B cell (primary cell): ENCODE data around the gene STRBP. TPM values are rescaled to one million over a fixed set of nuclear protein-coding genes. Genes with fewer than 3 reads are reported as not detected.
"Not testable (repeated sequence)": the region's sequence is repeated elsewhere in the genome, so short reads cannot be mapped to it uniquely, and the experiment has no call there.

Source experiments
- ATAC-seq: fragments of 200-7000 bp; cut with Tn5 transposase; one replicate; pipeline ENCODE4 v1.10.0; 2021; ENCODE audit warnings: low read depth, mild to moderate bottlenecking, moderate number of reproducible peaks, moderate library complexity
- CTCF ChIA-PET: fragments of 350-600 bp; sonication (Branson Sonifier 250); formaldehyde crosslinking; loops from one replicate; lab custom pipeline; 2021; ENCODE audit warnings: antibody characterized with exemption, inconsistent platforms; lab: Charles Lee
- POLR2A ChIA-PET: fragments of 350-600 bp; sonication (Branson Sonifier 250); formaldehyde crosslinking; loops from one replicate; lab custom pipeline; 2021; ENCODE audit warnings: antibody characterized with exemption; lab: Charles Lee
- DNase-seq: peaks from one replicate; pipeline ENCODE4 v3.0.0; 2013
- H2AFZ ChIP-seq: 2 replicates; pipeline ENCODE4 v1.6.1; 2012; ENCODE audit warnings: mild to moderate bottlenecking, low read depth, low read length; ENCODE audit not compliant: insufficient read depth, poor library complexity, severe bottlenecking
- H3K27ac ChIP-seq, 2 donors: 1 replicate in 1 of 2; 2 replicates in 1 of 2; pipeline ENCODE4 v1.5.1; 2012 to 2013; ENCODE audit warnings: low read length in 2 of 2, mild to moderate bottlenecking in 2 of 2, moderate library complexity in 1 of 2
- H3K27me3 ChIP-seq, 4 experiments: fragments of 200-600 bp in 1 of 4; sonication (generic) in 1 of 4; replicated peaks in 1 of 4; 1 replicate in 2 of 4; 2 replicates in 2 of 4; pipeline versions ENCODE4 v1.6.1 to v1.7.0; 2013 to 2016; ENCODE audit warnings: low read length in 3 of 4, mild to moderate bottlenecking in 2 of 4, mixed read lengths in 1 of 4, moderate library complexity in 1 of 4; ENCODE audit not compliant: insufficient read depth in 4 of 4, control insufficient read depth in 3 of 4; ENCODE audit errors: control extremely low read depth in 1 of 4
- H3K36me3 ChIP-seq, 2 experiments: replicated peaks in 1 of 2; 1 replicate in 1 of 2; 2 replicates in 1 of 2; pipeline versions ENCODE4 v1.6.1 to v1.7.1; 2013; ENCODE audit warnings: low read length in 1 of 2; ENCODE audit not compliant: insufficient read depth in 2 of 2, control insufficient read depth in 1 of 2; ENCODE audit errors: control extremely low read depth in 1 of 2, extremely low read depth in 1 of 2
- H3K4me1 ChIP-seq, 2 donors: fragments of 200-600 bp in 1 of 2; sonication (generic) in 1 of 2; 1 replicate in 1 of 2; 2 replicates in 1 of 2; pipeline versions ENCODE4 v1.5.1 to v1.6.1; 2013 to 2017; ENCODE audit warnings: low read length in 2 of 2; ENCODE audit not compliant: control insufficient read depth in 2 of 2, insufficient read depth in 2 of 2
- H3K4me2 ChIP-seq: replicated peaks from 2 replicates; pipeline ENCODE3; 2012; ENCODE audit warnings: mild to moderate bottlenecking, low read depth, low read length; ENCODE audit not compliant: poor library complexity, severe bottlenecking
- H3K4me3 ChIP-seq, 5 experiments: fragments of 200-600 bp in 1 of 5; sonication (generic) in 1 of 5; 1 replicate in 3 of 5; 2 replicates in 2 of 5; pipeline versions ENCODE4 v1.5.1 to v1.7.0; 2011 to 2016; ENCODE audit warnings: low read length in 4 of 5, mild to moderate bottlenecking in 4 of 5, low read depth in 2 of 5, control low read depth in 1 of 5, moderate library complexity in 1 of 5; ENCODE audit not compliant: insufficient read depth in 1 of 5; ENCODE audit errors: control extremely low read depth in 1 of 5, extremely low read depth in 1 of 5
- H3K79me2 ChIP-seq: fragments of 200-600 bp; sonication (generic); one replicate; pipeline ENCODE4 v1.6.0; 2016; ENCODE audit warnings: low read length; ENCODE audit not compliant: control insufficient read depth, insufficient read depth
- H3K9ac ChIP-seq: fragments of 200-600 bp; sonication (generic); 2 replicates; pipeline ENCODE4 v1.6.1; 2017; ENCODE audit warnings: mild to moderate bottlenecking, low read length, moderate library complexity
- H3K9me3 ChIP-seq, 3 donors: one replicate each; pipeline versions ENCODE4 v1.6.1 to v1.7.1; 2013; ENCODE audit warnings: low read length in 2 of 3; ENCODE audit not compliant: control insufficient read depth in 2 of 3, insufficient read depth in 1 of 3; ENCODE audit errors: control extremely low read depth in 1 of 3
- H4K20me1 ChIP-seq: 2 replicates; pipeline ENCODE4 v1.6.0; 2012; ENCODE audit warnings: mild to moderate bottlenecking, low read length; ENCODE audit not compliant: insufficient read depth, control insufficient read depth, poor library complexity, severe bottlenecking
- H3K27ac Mint-ChIP-seq: one replicate; pipeline ENCODE4 v1.8.0; 2021; ENCODE audit warnings: mixed read lengths
- H3K27me3 Mint-ChIP-seq: one replicate; pipeline ENCODE4 v1.8.0; 2021; ENCODE audit warnings: mixed read lengths
- H3K4me1 Mint-ChIP-seq: one replicate; pipeline ENCODE4 v1.8.0; 2021; ENCODE audit warnings: mixed read lengths
- H3K4me3 Mint-ChIP-seq: one replicate; pipeline ENCODE4 v1.8.0; 2021; ENCODE audit warnings: mixed read lengths
- H3K9me3 Mint-ChIP-seq: one replicate; pipeline ENCODE4 v1.8.0; 2022; ENCODE audit warnings: mixed read lengths; ENCODE audit not compliant: insufficient read depth
- CTCF ChIP-seq: fragments of 200-600 bp; IDR thresholded peaks from one replicate; pipeline ENCODE4 v1.8.0; 2022; ENCODE audit warnings: antibody characterized with exemption, mild to moderate bottlenecking
- EZH2 ChIP-seq: IDR thresholded peaks from 2 replicates; pipeline ENCODE4 v1.6.1; 2012; ENCODE audit warnings: borderline replicate concordance, low read depth, mild to moderate bottlenecking, moderate library complexity, low read length; ENCODE audit not compliant: insufficient read depth, poor library complexity, severe bottlenecking
- WGBS: methylation state at CpG from one replicate; pipeline ENCODE4 v1.1.5; 2013; ENCODE audit warnings: missing lambda C conversion rate; ENCODE audit not compliant: insufficient coverage; 5-methylcytosine and 5-hydroxymethylcytosine counted together
- intact Hi-C: fragments of 100-400 bp; cut with micrococcal nuclease; formaldehyde crosslinking; loops from one replicate; pipeline ENCODE4 v1.10.0; 2022
- polyA plus RNA-seq: library from polyadenylated mRNA; depleted of rRNA; stranded (reverse); fragments of >200 nt; gene quantifications from 2 replicates; pipeline ENCODE4 v1.2.3, GENCODE V29; 2012
- total RNA-seq, 2 donors: library from RNA; stranded (reverse); fragments of 120-200 nt in 1 of 2; gene quantifications; 1 replicate in 1 of 2; 2 replicates in 1 of 2; pipeline versions ENCODE4 v1.2.3 to v1.2.4, GENCODE V29; 2013 to 2022

Gene STRBP
- total and polyA plus RNA-seq, 2 donors (not counting 1 experiment from before 2014, with no cell fraction given), result 39.1 to 189 TPM

GRCh38 chr9:123187131-123187530 lies 81.3 kb downstream of the STRBP start:
- Mint-ChIP-seq H3K4me3 (peak overlapping the region; percentile 5), H3K9me3 (no peaks in the 10 kb centered on the region), H3K27ac (peak overlapping the region; percentile 74), H3K27me3 (no peaks in the 10 kb centered on the region), H3K4me1 (peaks cover 38% of the 10 kb centered on the region)
- intact Hi-C loops, result no loop called here
- H3K36me3 ChIP-seq, result peaks cover 0 to 7% of the 10 kb centered on the region in 2 experiments
- no peak overlapping the region for H3K9ac ChIP-seq
- no peaks in the 10 kb centered on the region for H4K20me1 ChIP-seq
- no peaks in the 10 kb centered on the region for H3K27me3 ChIP-seq
- ChIA-PET POLR2A (interaction anchor here (0.6 to 0.9 kb wide), 4 partner anchors 38 to 137 kb away, joined by 3 to 5 read pairs (median 4); no protein-coding TSS in a partner anchor), CTCF (interaction anchor here (0.6 to 2.6 kb wide), 7 partner anchors 10 to 711 kb away, joined by 3 to 11 read pairs (median 3); no protein-coding TSS in a partner anchor)
- peak overlapping the region; percentile 24 to 51 for H3K27ac ChIP-seq
- no peak overlapping the region for H2AFZ ChIP-seq
- DNase-seq (peak; percentile 38), ATAC-seq (peak; percentile 45)
- H3K4me3 ChIP-seq, result no peak overlapping the region
- peaks cover 19 to 33% of the 10 kb centered on the region in 2 donors for H3K4me1 ChIP-seq
- WGBS, result no CpG with 5 or more reads among the region's 1 CpG
- no peak for TF ChIP-seq CTCF
- no peak for TF ChIP-seq EZH2
- H3K4me2 ChIP-seq, result peak overlapping the region; percentile 40
- H3K9me3 ChIP-seq, result peaks cover 0 to 3% (median 0%) of the 10 kb centered on the region in 3 donors
- H3K79me2 ChIP-seq, result peaks cover 84% of the 10 kb centered on the region

- H3K9me3 ChIP-seq, H3K4me3 ChIP-seq, H3K4me3 Mint-ChIP-seq, H3K36me3 ChIP-seq, intact Hi-C loops, H3K27me3 Mint-ChIP-seq, DNase-seq, H3K9ac ChIP-seq, H4K20me1 ChIP-seq, H2AFZ ChIP-seq, ATAC-seq, H3K9me3 Mint-ChIP-seq, H3K27me3 ChIP-seq: not testable (repeated sequence)
- Histone ChIP-seq H3K79me2 (peaks cover 84% of the 10 kb centered on the region), H3K4me1 (peaks cover 15 to 22% of the 10 kb centered on the region in 2 donors), H3K4me2 (peak overlapping the region; percentile 29), H3K27ac (peak overlapping the region in 1 of 2 donors; percentile 51)
- ChIA-PET CTCF (interaction anchor here (1.0 to 2.6 kb wide), 3 partner anchors 15 to 39 kb away, joined by 3 to 11 read pairs (median 5); no protein-coding TSS in a partner anchor), POLR2A (interaction anchor here (0.6 to 1.0 kb wide), 4 partner anchors 9 to 137 kb away, joined by 3 to 6 read pairs (median 4); no protein-coding TSS in a partner anchor)
- Mint-ChIP-seq H3K4me1 (peaks cover 38% of the 10 kb centered on the region), H3K27ac (peak overlapping the region; percentile 79)
- WGBS, result no CpG with 5 or more reads among the region's 2 CpGs
Observed at GRCh38 chr9:123186029-123186428, 82.4 kb downstream of the STRBP start.
